Fibroblast of peridontal ligament (primary cell): ENCODE data around the gene RIN1.
A peak's percentile ranks its signal among the peaks of the same experiment; 100 is the strongest.

Experiments used
- DNase-seq: peaks from one replicate; pipeline ENCODE4 v3.0.0-alpha.2; 2010; ENCODE audit errors: extremely low read depth

Gene RIN1

DNA sequence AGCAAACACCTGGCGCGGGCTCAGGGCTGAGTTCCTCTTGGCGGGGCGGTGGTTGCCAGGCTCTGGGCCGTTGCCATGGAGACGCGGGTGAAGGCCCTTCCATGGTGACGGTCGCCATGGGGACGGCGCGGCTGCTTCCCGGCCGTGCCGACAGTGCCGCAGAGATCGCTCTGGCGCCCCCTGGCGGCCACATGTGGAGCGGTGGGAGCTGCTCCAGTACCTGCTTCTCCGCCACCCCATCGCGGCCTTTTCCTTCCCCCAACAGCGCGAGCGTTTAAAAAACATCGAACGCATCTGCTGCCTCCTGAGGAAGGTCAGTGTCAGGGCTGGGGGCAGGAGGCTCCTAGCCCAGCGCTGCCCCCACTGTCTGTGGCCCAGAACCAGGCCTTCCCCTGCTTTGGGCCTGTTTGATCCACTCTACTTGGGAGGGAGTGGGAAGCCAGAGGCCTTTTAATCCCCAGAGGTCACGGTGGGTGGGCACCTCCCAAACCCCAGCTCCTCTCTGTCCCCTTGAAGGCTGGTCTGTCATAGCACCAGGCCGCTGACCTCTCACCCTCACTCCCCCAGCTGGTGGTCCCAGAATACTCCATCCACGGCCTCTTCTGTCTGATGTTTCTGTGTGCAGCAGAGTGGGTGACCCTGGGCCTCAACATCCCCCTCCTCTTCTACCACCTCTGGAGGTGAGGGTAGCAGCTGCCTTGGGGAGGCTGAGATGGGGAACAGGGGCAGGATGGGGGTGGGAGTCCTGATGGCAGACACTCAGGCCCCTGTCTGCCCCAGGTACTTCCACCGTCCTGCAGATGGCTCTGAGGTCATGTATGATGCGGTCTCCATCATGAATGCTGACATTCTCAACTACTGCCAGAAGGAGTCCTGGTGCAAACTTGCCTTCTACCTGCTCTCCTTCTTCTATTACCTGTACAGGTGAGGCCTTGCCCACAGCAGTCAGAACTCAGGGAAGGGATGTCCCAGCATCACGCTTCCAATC lies 53.5 kb downstream of the RIN1 start:
- peak; percentile 87 for DNase-seq
